Measurements from ENCODE around the gene BCHE.

DNA sequence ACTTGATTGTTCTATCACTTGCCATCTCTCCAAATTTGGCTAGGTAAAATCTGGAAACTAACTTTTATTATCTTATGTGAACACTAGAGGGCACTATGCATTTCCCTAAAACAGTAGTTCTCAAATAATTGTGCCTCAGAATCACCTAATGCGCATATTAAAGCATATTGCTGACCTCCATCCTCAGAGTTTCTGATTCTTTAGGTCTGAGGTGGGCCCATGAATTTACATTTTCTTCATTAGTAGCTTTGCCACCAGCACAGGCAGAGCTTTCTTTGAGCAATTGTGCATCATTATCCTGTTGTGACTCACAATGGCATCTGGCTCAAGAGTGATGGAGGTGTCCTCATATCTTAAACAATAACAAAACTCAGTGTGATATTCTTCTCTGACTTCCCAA lies 17.5 kb upstream of the BCHE start:
- TF ChIP-seq POLR2A (IDR thresholded peaks at IDR 0.05; ENCODE audit: low read depth, low read length) (no peak), TAF1 (IDR thresholded peaks at IDR 0.05; ENCODE audit: borderline replicate concordance, low read depth, low read length) (no peak), POLR2AphosphoS5 (IDR thresholded peaks at IDR 0.05; ENCODE audit: low read depth, low read length) (no peak)
